OCI-LY7 (cell line): ENCODE data around the gene FNDC3B. TPM values are rescaled to one million over a fixed set of nuclear protein-coding genes. Genes with fewer than 3 reads are reported as not detected.

Source experiments
- BruUV-seq: library from RNA; stranded (reverse); fragments of 400-500 nt; replicated peaks from 2 replicates; lab custom pipeline; 2021; lab: Mats Ljungman, UMichigan
- CTCF ChIA-PET: fragments of 300-600 bp; sonication (Branson Sonifier 250); formaldehyde crosslinking; loops from one replicate; lab custom pipeline; 2022; ENCODE audit warnings: antibody characterized with exemption; ENCODE audit not compliant: unreplicated experiment; lab: Charles Lee
- POLR2A ChIA-PET: fragments of 300-600 bp; sonication (Branson Sonifier 250); formaldehyde crosslinking; loops from one replicate; lab custom pipeline; 2022; ENCODE audit warnings: antibody characterized with exemption; lab: Charles Lee
- DNase-seq: peaks from one replicate; pipeline ENCODE4 v3.0.0-alpha.2; 2015; ENCODE audit warnings: low spot score
- H2AFZ ChIP-seq: fragments of 200-600 bp; sonication (generic), shearing (Covaris generic); 2 replicates; pipeline ENCODE4 v1.6.1; 2014; ENCODE audit warnings: mild to moderate bottlenecking, antibody characterized with exemption, low read length, moderate library complexity
- H3K27ac ChIP-seq: fragments of 200-600 bp; sonication (generic); 2 replicates; pipeline ENCODE4 v1.5.1; 2014; ENCODE audit warnings: mixed run types, low read depth, mild to moderate bottlenecking, moderate library complexity, low read length, inconsistent platforms; ENCODE audit not compliant: poor library complexity, severe bottlenecking
- H3K36me3 ChIP-seq: fragments of 200-600 bp; sonication (generic); 2 replicates; pipeline ENCODE4 v1.6.1; 2014; ENCODE audit warnings: mild to moderate bottlenecking, antibody characterized with exemption, low read length, moderate library complexity, mixed read lengths; ENCODE audit not compliant: insufficient read depth
- H3K4me1 ChIP-seq: fragments of 200-600 bp; sonication (generic); 2 replicates; pipeline ENCODE4 v1.5.1; 2014; ENCODE audit warnings: mild to moderate bottlenecking, low read length; ENCODE audit not compliant: insufficient read depth, poor library complexity, severe bottlenecking
- H3K4me2 ChIP-seq: fragments of 200-600 bp; sonication (generic); 2 replicates; pipeline ENCODE4 v1.6.1; 2014; ENCODE audit warnings: mild to moderate bottlenecking, low read length
- H3K4me3 ChIP-seq: fragments of 200-600 bp; sonication (generic); 2 replicates; pipeline ENCODE4 v1.5.1; 2014; ENCODE audit warnings: mild to moderate bottlenecking, low read depth, low read length; ENCODE audit not compliant: poor library complexity, severe bottlenecking
- H3K79me2 ChIP-seq: fragments of 200-600 bp; sonication (generic); 2 replicates; pipeline ENCODE4 v1.6.1; 2016; ENCODE audit warnings: low read depth, mild to moderate bottlenecking, low read length, moderate library complexity, mixed read lengths; ENCODE audit not compliant: insufficient read depth
- H3K9me2 ChIP-seq: fragments of 200-600 bp; sonication (generic); 2 replicates; pipeline ENCODE4 v1.6.1; 2016; ENCODE audit warnings: mild to moderate bottlenecking, low read length, mixed read lengths; ENCODE audit not compliant: insufficient read depth
- H3K9me3 ChIP-seq: fragments of 200-600 bp; sonication (generic); 2 replicates; pipeline ENCODE4 v1.6.1; 2014; ENCODE audit warnings: mild to moderate bottlenecking, mixed run types, low read length, mixed read lengths
- H4K20me1 ChIP-seq: fragments of 200-600 bp; sonication (generic); 2 replicates; pipeline ENCODE4 v1.6.1; 2014; ENCODE audit warnings: mild to moderate bottlenecking, antibody characterized with exemption, low read length, moderate library complexity, mixed read lengths; ENCODE audit not compliant: insufficient read depth
- EZH2phosphoT487 ChIP-seq: fragments of 200-600 bp; sonication (generic); IDR thresholded peaks from 2 replicates; pipeline ENCODE4 v1.6.1; 2018; ENCODE audit warnings: low read depth, borderline replicate concordance, mild to moderate bottlenecking, mixed run types, antibody characterized with exemption, low read length, moderate library complexity, mixed read lengths
- intact Hi-C: fragments of 100-400 bp; cut with micrococcal nuclease; formaldehyde crosslinking; loops from one replicate; pipeline ENCODE4 v1.10.0; 2022; ENCODE audit not compliant: unreplicated experiment
- total RNA-seq, 2 experiments: library from RNA; depleted of rRNA in 1 of 2; stranded (reverse); fragments of >200 nt in 1 of 2; shearing (Covaris generic) in 1 of 2; gene quantifications; 2 replicates each; pipeline ENCODE4 v1.2.3, GENCODE V29; 2014 to 2022
- TF ChIP-seq, protein P1 (sequence below): fragments of 200-600 bp; sonication (generic); conservative IDR thresholded peaks from 2 replicates; pipeline ENCODE4 v1.5.1; 2014; ENCODE audit warnings: mild to moderate bottlenecking, antibody characterized with exemption, low read length, moderate library complexity, mixed read lengths

FNDC3B gene
- total RNA-seq, 2 experiments from 2014 or later: 23.3 to 28.5 TPM

DNA sequence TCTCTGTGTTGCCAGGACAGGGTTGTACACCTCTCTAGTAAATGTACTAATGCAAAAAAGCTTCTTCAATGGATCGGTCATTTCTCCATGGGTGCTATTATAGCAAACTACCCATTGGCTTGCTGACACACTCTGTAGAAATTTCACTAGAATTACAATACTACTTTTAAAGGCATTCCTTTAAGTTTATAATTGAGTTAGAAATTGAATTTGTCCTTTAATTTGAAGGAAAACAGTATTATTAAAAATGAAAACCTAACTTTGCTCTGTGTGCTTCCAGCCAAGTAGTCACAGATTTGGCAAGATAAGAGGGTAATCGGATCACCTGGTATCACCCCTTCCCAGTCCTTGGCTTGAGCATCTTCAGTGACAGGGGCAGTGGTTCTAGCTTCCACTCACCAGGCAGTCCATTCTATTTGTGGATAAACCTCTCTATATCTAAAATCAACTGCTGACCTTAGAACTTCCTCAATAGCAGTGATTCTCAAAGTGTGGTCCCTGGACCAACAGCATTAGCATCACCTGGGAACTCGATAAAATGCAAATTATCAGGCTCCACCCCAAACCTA lies 315.6 kb downstream of the FNDC3B start:
- H3K4me1 ChIP-seq: no peaks in the 10 kb centered on the region
- H4K20me1 ChIP-seq: no peaks in the 10 kb centered on the region
- no peak overlapping the region for H3K4me3 ChIP-seq
- H3K36me3 ChIP-seq: peaks cover 8% of the 10 kb centered on the region; the same call in 1 of the 2 replicates
- POLR2A ChIA-PET: interaction anchor here (0.6 to 1.5 kb wide), 4 partner anchors 13 to 1146 kb away, joined by 3 to 6 read pairs (median 4); no protein-coding TSS in a partner anchor
- DNase-seq: no peak
- no peaks in the 10 kb centered on the region for H3K9me2 ChIP-seq
- no peak overlapping the region for H3K27ac ChIP-seq
- no peak overlapping the region for H2AFZ ChIP-seq
- CTCF ChIA-PET: no interaction called here
- intact Hi-C loops: no loop called here
- TF ChIP-seq, protein P1, sequence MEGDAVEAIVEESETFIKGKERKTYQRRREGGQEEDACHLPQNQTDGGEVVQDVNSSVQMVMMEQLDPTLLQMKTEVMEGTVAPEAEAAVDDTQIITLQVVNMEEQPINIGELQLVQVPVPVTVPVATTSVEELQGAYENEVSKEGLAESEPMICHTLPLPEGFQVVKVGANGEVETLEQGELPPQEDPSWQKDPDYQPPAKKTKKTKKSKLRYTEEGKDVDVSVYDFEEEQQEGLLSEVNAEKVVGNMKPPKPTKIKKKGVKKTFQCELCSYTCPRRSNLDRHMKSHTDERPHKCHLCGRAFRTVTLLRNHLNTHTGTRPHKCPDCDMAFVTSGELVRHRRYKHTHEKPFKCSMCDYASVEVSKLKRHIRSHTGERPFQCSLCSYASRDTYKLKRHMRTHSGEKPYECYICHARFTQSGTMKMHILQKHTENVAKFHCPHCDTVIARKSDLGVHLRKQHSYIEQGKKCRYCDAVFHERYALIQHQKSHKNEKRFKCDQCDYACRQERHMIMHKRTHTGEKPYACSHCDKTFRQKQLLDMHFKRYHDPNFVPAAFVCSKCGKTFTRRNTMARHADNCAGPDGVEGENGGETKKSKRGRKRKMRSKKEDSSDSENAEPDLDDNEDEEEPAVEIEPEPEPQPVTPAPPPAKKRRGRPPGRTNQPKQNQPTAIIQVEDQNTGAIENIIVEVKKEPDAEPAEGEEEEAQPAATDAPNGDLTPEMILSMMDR: no peak
- TF ChIP-seq EZH2phosphoT487: no peak
- no peak overlapping the region for H3K4me2 ChIP-seq
- H3K79me2 ChIP-seq: no peaks in the 10 kb centered on the region
- no peaks in the 10 kb centered on the region for H3K9me3 ChIP-seq
- BruUV-seq: no TSS peak

DNA sequence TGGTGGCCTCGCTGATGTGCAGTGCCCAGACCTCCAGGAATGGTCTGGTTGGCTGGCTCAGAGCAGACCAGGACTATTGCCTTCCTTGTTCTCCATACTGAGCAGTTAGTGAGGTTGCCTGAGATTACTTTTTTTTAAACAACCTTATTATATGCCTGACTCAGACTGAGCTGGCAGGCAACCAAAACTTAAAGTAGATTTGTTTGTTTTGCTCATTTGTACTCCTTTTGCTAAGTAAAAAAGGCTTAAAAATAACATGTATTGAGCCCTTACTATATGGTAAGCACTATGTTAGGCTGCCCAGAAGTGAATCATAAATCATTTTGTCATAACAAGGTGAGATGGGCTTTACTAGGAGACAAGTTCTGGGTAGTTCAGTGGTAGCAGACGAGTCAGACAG lies 316.5 kb downstream of the FNDC3B start:
- no peak overlapping the region for H3K27ac ChIP-seq
- no TSS peak for BruUV-seq
- DNase-seq: no peak
- intact Hi-C loops: no loop called here
- no peaks in the 10 kb centered on the region for H3K9me3 ChIP-seq
- TF ChIP-seq, protein P1: no peak
- no peak for TF ChIP-seq EZH2phosphoT487
- H3K9me2 ChIP-seq: no peaks in the 10 kb centered on the region
- no peak overlapping the region for H2AFZ ChIP-seq
- ChIA-PET CTCF (no interaction called here), POLR2A (no interaction called here)
- no peaks in the 10 kb centered on the region for H3K79me2 ChIP-seq
- H3K4me2 ChIP-seq: no peak overlapping the region
- no peaks in the 10 kb centered on the region for H4K20me1 ChIP-seq
- no peaks in the 10 kb centered on the region for H3K4me1 ChIP-seq
- peaks cover 8% of the 10 kb centered on the region; the same call in 1 of the 2 replicates for H3K36me3 ChIP-seq
- no peak overlapping the region for H3K4me3 ChIP-seq

DNA sequence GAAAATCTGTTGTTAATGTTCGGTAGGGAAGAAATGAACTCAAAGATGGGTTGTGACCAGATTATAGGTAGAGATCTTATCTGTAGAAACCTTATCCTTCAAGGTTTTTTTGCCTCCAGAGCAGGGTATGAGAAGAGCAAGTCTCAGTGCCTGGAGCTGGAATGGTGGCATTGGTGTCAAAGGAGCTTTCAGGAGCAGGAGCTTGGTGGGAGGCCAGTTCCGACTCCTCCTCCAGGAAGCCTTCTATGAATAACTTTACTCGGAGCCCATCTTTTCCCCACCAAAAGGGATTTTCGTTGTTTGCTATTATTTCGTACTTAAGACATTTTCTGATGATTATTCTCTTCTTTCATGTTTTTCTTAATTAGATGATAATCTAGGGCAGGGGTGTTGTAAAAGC lies 317.0 kb downstream of the FNDC3B start:
- no peak overlapping the region for H2AFZ ChIP-seq
- H3K4me3 ChIP-seq: no peak overlapping the region
- no peaks in the 10 kb centered on the region for H4K20me1 ChIP-seq
- no peaks in the 10 kb centered on the region for H3K4me1 ChIP-seq
- H3K79me2 ChIP-seq: no peaks in the 10 kb centered on the region
- H3K9me2 ChIP-seq: no peaks in the 10 kb centered on the region
- no TSS peak for BruUV-seq
- H3K4me2 ChIP-seq: no peak overlapping the region
- TF ChIP-seq, protein P1: no peak
- TF ChIP-seq EZH2phosphoT487: no peak
- POLR2A ChIA-PET: interaction anchor here (0.5 to 0.6 kb wide), 2 partner anchors 157 to 330 kb away, joined by 3 to 5 read pairs; no protein-coding TSS in a partner anchor
- H3K9me3 ChIP-seq: no peaks in the 10 kb centered on the region
- H3K36me3 ChIP-seq: peaks cover 11% of the 10 kb centered on the region; the same call in 1 of the 2 replicates
- intact Hi-C loops: no loop called here
- DNase-seq: no peak
- CTCF ChIA-PET: no interaction called here
- H3K27ac ChIP-seq: no peak overlapping the region
